Measurements from ENCODE around the gene GALNT10. TPM values are rescaled to one million over a fixed set of nuclear protein-coding genes. Genes with fewer than 3 reads are reported as not detected.
"Not testable (repeated sequence)": the region's sequence is repeated elsewhere in the genome, so short reads cannot be mapped to it uniquely, and the experiment has no call there.

The GALNT10 gene, protein sequence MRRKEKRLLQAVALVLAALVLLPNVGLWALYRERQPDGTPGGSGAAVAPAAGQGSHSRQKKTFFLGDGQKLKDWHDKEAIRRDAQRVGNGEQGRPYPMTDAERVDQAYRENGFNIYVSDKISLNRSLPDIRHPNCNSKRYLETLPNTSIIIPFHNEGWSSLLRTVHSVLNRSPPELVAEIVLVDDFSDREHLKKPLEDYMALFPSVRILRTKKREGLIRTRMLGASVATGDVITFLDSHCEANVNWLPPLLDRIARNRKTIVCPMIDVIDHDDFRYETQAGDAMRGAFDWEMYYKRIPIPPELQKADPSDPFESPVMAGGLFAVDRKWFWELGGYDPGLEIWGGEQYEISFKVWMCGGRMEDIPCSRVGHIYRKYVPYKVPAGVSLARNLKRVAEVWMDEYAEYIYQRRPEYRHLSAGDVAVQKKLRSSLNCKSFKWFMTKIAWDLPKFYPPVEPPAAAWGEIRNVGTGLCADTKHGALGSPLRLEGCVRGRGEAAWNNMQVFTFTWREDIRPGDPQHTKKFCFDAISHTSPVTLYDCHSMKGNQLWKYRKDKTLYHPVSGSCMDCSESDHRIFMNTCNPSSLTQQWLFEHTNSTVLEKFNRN
- total RNA-seq = 10 to 100 TPM; 48.3 to 52.6 TPM
- long read RNA-seq, full-length matches to known transcripts = 5 of 37 reads
- long read RNA-seq, partial matches to known transcripts = 27 of 37 reads
- long read RNA-seq, other reads (novel, unspliced or antisense) = 5 of 37 reads

DNA sequence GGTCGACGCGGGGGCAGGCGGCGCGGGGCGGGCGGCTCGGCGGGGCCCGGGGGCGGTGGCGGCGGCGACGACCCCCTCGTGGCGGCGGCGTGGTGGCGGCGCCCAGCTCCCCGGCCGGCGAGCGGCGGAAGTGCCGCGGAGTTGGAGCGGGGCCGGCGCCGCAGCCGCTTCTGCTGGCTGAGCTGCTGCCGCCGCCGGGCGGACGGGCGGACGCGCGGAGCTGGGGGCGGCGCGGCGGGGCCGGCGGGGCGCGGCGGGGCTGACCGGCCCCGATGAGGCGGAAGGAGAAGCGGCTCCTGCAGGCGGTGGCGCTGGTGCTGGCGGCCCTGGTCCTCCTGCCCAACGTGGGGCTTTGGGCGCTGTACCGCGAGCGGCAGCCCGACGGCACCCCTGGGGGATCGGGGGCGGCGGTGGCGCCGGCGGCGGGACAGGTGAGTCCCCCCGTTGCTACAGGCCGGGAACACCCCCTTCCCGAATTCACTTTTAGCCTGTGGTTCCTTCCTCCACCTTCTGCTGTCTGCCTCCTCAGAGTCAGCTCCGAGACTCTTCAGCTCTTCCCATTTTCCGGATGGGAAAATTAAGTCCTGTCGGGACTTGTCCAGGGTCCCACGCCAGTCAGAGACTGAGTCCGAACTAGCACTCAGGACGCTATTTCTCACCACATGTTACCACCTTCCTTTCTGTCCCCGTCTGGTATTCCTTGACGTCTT lies at the start of gene GALNT10:
TSS of gene GALNT10 (plus strand) at position 139 of the 710 bp plus-strand sequence. CDS start at position 273, 134 bp downstream.
- ATAC-seq (peak; percentile 61), DNase-seq (peak; percentile 49 to 77)
- intact Hi-C loops (cut with DNase I, micrococcal nuclease) = no loop called here

DNA sequence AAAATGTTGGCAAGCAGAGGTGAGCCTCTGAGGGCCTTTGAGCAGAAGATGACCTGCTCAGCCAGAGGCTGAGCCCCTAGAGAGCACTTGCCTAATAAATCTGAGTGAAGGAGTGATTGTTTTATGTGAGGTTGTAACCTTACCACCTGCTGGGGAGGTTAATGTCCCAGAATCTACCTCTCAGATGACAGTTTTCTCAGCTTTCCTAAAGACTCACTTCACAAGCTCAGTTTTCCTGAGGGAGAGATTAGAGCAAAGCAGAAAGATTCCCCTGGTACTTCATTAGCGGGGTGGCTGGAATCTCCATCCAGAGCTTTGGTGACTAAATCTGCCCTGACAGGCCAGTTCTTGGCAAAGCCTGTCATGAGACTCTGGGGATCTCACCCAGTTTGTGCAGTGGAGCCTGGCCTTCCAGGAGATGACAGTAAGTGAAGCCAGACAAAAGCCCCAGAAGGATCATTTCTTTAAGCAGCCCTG lies 48.8 kb upstream of the GALNT10 start:
- intact Hi-C loops (cut with DNase I, micrococcal nuclease) = no loop called here
- DNase-seq (no peak), ATAC-seq (no peak)

DNA sequence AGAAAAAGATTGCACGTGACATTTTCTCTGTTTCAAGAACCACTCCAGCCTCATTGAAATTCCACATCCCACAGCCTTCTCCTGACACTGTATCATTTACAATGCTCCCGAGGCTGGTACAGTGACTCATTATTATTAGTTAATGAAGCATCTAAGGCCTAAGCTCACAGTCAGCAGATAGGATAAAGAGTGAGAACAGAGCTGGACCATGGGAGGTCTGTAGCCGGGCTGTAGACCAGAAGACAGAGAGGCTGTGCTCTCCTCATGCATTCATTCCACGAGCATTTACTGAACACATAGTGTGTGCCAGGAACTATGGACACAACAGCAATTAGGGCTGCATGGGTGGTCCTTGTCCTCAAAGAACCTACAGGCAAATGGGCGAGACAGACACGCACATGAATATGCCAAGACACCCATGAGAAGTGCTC lies 47.3 kb upstream of the GALNT10 start:
- DNase-seq = no peak
- intact Hi-C loops (cut with DNase I, micrococcal nuclease) = no loop called here
- ATAC-seq = no peak

- ATAC-seq (no peak), DNase-seq (no peak)
- intact Hi-C loops (cut with DNase I, micrococcal nuclease) = no loop called here
Observed at GRCh38 chr5:154145268-154145667, 45.3 kb upstream of the GALNT10 start.

DNA sequence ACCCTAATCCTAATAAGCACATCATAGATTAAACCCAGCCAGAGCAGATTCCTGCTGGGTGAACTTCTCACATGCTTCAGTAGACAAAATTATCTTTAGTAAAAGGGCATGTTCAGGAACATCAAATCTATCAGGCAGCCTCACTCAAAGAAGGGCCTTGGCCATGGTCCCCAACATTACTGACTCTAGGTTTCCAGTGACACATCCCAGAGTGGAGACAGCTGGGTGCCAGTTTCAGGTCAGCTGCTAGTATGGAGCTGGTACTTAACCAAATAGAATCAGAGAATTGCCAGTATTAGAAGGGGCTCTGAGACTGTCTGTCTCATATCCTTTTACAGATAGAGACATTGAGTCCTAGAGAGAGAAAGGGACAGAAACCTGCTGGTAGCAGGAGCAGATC lies 44.1 kb upstream of the GALNT10 start:
- DNase-seq = no peak
- intact Hi-C loops (cut with DNase I, micrococcal nuclease) = no loop called here
- no peak for ATAC-seq

DNA sequence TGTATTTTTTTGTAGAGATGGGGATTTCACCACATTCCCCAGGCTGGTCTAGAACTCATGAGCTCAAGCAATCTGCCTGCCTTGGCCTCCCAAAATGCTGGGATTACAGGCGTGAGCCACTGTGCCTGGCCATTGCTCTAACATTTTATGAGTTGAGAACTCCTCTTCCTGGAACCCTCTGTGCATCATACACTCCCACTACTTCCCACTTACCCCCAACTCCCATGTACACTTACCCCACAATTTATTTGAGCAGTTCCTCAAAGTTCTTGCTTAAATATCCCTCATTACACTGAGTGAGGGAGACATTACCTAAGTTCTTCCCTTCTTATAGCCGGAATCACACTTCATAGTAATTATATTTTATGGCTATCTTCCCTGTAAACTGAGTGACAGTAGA lies 42.9 kb upstream of the GALNT10 start:
- DNase-seq (no peak), ATAC-seq (no peak)
- intact Hi-C loops (cut with DNase I, micrococcal nuclease) = no loop called here

- DNase-seq; ATAC-seq; intact Hi-C loops (cut with DNase I, micrococcal nuclease): not testable (repeated sequence)
Observed at GRCh38 chr5:154150471-154150870, 40.1 kb upstream of the GALNT10 start.

DNA sequence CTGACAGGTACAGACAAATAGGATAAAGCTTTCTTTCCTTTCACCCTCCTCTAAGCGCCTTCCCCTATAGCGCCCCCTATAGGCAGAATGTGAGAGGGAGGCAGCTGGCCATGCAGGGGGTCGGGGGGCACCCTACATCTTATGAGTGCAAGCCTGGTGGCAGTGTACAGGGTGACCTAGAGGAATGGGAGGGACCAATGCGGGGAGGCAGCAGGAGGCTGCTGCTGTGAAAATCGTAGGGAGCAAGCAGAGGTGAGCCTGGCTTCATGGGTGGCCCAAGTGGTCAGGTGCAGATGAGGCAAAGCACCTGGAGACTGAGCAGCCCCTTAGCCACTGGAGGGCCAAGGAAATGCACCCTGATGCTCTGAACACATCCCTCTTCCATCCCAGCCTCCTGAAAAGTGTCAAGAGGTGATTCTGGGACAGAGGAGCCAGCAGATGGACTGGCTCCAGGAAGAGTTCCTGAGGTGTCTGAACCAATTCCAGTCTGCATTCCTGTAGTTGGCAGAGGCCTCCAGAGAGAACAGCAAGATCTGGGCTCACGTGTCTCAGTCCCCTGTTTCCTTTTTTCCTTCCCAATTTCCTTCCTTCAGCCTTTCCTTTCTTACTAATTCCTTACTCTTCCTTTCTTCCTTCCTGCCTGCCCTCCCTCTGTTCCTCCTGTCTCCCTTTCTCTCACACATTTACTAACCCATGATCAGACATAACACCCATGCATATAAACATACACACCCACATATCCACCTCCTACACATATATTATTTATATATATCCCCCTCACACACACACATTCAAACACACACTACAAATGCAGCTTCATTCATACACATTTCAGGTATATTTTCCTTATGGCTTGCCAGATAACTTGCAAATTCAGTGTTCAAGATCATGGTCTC lies 32.8 kb upstream of the GALNT10 start:
- intact Hi-C loops (cut with DNase I, micrococcal nuclease) = no loop called here
- ATAC-seq = no peak
- no peak for DNase-seq

GRCh38 chr5:154158379-154158737 lies 32.2 kb upstream of the GALNT10 start:
- no peak for ATAC-seq
- DNase-seq = no peak
- intact Hi-C loops (cut with DNase I, micrococcal nuclease) = no loop called here

DNA sequence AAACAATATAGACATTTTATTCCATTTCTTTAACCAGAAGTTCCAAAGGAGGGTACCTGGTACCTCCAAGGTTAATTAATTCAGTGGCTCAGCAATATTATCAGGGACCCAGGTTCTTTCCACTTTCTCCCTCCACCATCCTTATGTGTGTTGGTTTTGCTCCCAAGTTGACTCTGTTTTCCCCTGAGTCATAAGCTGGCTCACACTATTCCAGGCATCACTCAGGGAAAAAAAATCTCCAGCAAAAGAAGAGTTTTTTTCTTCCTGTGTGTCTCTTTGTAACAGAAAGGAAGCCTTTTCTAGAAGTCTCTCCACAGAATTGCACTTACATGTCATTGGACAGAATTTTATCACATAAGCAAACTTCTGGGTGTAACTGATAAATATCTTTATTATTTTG lies 31.2 kb upstream of the GALNT10 start:
- DNase-seq (no peak), ATAC-seq (no peak)
- intact Hi-C loops (cut with DNase I, micrococcal nuclease) = no loop called here

GRCh38 chr5:154162539-154163151 lies 27.9 kb upstream of the GALNT10 start:
- ATAC-seq = no peak

DNA sequence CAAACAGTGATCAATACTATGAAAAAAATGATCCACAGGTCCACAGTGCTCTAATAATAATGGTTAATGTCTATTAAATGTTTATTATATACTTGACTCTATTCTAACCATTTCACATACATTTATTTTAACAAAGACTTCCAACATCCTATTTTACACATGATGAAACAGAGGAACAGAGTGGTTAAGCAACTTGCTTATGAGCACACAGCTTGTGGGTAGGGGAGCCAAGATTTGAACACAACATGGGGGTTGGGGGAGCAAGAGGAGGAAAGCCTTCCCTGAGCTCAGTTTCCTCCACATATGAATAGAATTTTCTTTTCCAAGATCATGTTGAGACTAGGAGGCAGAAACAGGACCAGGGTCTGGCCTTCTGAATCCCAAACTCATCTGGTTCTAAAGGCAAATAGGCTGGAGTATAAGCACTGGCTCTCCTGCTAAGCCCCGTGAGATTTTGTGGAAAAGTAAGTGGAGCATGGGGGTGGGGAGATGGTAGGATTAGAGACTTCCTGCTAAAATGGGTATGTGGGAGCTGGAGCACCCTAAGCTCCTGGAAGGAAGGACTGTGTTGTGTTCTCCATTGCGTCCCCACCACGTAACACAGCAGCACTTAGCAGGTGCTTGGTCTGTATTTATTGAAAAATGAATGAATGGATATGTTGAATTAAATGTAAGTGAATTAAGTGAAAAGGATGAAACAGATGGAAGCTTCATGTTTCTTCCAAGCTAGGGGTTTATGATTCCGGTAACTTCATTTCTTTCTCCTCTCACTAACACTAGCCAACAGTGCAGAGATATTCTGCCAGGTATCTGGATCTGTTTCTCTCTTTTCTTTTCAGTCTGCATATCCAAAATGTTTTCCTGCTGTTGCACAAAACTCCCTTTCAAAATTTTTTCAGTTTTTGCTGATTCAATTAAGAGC lies 26.9 kb upstream of the GALNT10 start:
- intact Hi-C loops (cut with DNase I, micrococcal nuclease) = no loop called here
- DNase-seq (no peak), ATAC-seq (no peak)

More at GRCh38 chr5:154162539-154163151, 27.9 kb upstream of the GALNT10 start:
- intact Hi-C loops (cut with DNase I, micrococcal nuclease) = no loop called here
- DNase-seq = no peak

DNA sequence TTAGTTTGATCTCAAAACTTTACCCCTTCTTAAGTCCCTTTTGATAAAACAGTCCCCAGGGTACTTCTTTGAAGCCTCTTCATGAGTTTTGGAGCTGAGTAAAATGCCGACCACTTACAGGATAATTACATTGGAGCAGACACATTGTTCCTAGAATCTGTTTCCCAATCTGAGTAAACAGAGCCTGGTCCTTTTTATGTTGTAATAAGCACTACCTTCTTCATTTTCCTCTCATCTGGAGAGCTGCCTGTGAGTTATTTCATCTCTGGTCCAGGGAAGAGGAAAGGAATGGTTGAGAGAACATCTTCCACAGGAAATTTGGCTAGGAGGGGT lies 26.3 kb upstream of the GALNT10 start:
- intact Hi-C loops (cut with DNase I, micrococcal nuclease) = no loop called here
- DNase-seq = no peak
- ATAC-seq = no peak

GRCh38 chr5:154165886-154166285 lies 24.6 kb upstream of the GALNT10 start:
- DNase-seq (no peak), ATAC-seq (no peak)
- intact Hi-C loops (cut with DNase I, micrococcal nuclease) = no loop called here

GRCh38 chr5:154166901-154167791 lies 23.4 kb upstream of the GALNT10 start:
- intact Hi-C loops (cut with DNase I, micrococcal nuclease) = no loop called here
- DNase-seq = no peak
- ATAC-seq = no peak

GRCh38 chr5:154168395-154168794 lies 22.1 kb upstream of the GALNT10 start:
- ATAC-seq (no peak), DNase-seq (no peak)
- intact Hi-C loops (cut with DNase I, micrococcal nuclease) = no loop called here

All from left colon (tissue), 2 donors.